GM20431 (cell line): ENCODE measurements around the gene TIAM1.

Experiments
- in situ Hi-C: fragments of 300-500 bp; cut with MseI, MboI; formaldehyde crosslinking; loops from one replicate; pipeline ENCODE4 v1.15.0; 2020; ENCODE audit warnings: low sequenced_read_pairs; ENCODE audit not compliant: unreplicated experiment

The TIAM1 gene

DNA sequence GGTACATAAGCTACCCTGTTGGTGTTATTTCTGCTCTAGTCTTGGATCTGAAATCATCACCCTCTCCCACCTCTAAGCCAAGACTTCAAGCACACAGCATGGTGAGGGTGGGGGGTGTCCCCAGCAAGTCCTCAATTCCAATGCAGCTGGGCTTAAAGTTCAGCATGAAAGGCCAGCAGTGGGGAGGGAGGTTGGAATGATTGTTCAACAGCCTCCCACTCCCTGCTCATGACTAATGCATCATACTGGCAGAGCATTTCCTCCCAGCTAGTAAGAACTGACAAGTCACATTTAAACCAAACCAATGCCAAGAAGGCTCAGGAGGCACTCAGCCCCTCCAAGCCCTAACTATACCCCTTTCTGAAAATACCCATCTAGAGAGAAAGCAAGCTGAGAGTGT is 50.1 kb downstream of the TIAM1 start:
- in situ Hi-C loops: no loop called here

DNA sequence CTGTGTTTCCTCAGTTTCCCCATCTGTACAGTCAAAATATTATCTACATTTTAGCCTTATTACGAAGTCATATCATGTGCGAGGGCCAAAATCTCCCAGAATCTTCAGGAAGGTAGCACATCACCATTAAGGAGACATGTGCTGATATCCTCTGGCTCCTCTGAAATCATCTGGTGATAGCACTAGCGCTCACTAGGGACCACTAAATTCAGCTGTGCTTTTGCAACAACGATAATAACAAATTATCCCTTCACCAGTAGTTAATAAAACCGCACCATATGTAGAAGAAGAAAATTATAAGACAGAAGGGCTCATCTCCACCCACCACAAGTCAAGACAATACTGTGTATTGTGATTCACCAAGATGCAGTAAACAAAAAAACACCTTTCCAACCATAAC is 53.3 kb downstream of the TIAM1 start:
- in situ Hi-C loops: no loop called here

DNA sequence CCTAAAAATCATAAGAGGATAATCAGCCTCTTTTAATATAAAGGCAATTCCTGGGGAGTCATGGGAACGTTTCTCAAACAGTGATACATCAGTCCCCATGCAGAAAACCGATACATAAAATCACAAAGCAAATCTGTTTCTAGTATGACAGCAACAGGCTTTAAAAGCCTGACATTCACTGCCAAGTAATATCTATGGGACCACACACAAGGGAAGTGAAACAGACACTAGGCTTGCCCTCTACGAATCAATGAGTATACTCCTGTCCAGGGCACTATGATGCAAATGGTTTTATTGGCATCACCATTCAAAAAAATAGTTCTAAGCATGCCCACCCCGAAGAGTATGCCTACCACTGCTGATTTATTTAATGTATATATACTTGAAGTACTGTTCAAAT is 54.4 kb downstream of the TIAM1 start:
- in situ Hi-C loops: no loop called here

DNA sequence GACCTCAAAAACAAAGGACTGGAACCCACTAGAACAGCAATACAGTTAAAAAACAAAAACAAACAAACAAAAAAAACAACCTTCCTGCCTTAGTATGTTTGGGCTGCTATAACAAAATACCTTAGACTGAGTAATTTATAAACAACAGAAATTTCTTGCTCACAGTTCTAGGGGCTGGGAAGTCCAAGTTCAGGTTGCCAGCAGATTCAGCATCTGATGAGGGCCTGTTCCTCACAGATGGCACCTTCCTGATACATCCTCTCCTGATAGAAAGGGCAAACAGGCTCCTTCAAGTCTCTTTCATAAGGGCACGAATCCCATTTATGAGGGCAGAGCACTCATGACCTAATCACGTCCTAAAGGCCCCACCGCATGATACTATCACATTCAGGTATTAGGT is 55.9 kb downstream of the TIAM1 start:
- in situ Hi-C loops: no loop called here

DNA sequence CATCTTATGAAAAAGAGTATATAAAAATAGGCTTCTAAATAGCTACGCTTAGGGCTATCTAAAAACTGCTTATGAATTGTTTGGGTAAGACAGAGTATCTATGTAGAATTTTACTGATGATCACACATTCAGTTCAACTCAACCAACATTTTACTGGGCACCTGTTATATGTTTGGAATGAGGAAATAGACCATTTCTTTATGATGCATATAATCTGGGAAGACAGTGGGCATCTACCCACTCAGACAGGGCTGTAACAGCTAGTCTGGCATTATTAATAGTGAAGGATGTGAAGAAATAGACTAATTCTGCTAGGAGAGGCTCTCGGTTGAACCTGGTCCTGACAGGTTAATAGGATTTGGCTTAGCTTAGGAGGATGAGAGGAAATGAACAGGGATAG is 56.9 kb downstream of the TIAM1 start:
- in situ Hi-C loops: no loop called here

DNA sequence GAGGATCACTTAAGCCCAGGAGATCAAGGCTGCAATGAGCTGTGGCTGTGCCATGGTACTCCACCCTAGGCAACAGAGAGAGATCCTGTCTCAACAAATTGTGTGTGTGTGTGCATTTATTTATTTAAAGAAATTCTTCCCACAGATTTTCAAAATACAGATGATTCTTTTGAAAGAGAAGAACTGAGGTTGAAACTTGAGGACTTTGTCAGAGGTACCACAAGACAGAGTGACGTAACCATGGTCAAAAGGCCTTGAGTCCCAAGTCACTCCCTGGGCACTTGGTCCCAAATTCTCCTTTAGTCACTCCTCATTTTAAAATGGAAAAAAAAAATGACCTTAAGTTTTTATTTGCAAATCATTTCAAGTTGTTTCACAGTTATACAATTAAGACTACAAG is 57.4 kb downstream of the TIAM1 start:
- in situ Hi-C loops: no loop called here

DNA sequence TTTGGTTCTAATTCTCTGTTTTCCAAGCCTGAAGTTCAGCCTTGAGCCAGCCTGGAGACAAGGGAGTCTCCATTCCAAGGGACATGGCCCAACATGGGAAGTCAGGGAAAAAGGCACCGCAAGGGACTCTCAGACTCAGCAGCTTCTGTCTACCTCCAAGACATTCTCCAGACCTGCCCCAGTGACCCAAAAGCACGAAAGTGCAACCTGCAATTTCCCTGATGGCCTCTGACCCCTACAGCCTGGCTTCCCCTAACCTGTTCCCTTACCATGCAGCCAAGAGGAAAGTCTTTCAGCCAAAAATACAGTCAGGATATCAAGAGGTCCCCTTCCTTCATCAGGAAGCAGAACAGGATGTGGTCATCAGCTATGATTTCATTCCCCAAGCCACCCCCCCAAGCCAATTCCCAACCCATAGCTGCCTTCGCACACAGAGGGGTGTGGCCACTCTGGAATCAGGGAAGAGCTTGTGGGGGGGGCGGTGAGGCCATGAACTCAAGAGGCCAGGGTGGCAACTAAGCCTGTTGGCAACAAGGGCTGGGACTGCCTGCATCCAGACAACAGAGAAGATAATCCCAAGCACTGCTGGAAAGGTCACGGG is 59.2 kb downstream of the TIAM1 start:
- in situ Hi-C loops: no loop called here

DNA sequence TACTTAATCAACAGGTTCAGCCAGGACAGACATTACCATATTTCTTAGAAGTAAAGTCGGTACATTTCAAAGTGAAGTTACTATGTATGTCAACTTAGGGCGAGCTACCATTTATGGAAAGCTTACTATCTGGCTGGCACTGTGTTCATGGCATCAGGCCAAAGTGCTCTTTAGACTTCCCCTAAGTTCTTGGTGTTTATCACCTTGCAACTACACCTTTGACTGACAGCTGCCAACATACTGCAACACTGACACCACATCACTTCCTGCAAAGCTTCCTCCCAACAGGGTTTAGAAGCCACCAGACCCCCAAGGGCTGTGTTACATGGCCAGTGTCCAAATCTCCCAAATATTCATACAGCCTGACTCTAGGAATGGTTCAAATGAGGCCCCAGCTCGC is 61.0 kb downstream of the TIAM1 start:
- in situ Hi-C loops: no loop called here

DNA sequence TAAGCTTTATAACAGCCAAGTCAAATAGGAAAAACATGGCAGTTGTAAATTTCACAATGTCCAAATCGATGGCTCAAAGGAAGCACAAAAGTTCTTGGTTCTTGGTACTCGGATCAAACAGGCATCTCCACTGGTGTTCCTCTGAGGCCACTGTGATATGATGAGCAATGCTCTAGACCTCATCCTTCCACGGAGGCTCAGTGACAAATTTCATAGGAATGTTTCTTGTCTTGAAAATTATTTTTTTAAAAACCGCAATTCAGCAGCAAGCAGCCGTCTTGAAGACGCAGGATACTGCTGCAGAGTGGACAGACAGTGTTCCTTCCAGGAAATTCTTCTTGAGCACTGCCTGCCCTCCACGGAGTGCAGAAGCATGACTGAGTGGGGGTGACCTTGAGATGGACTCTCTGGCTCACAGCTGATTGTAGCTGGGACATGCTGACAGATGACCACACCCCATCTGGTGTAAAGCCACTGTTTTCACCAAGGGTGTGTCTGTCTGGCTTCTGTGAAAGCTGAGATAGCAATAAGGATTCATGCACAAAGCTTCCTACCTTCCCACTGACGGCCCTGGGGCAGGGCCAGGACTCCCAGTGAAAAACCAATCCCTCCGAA is 61.9 kb downstream of the TIAM1 start:
- in situ Hi-C loops: no loop called here

DNA sequence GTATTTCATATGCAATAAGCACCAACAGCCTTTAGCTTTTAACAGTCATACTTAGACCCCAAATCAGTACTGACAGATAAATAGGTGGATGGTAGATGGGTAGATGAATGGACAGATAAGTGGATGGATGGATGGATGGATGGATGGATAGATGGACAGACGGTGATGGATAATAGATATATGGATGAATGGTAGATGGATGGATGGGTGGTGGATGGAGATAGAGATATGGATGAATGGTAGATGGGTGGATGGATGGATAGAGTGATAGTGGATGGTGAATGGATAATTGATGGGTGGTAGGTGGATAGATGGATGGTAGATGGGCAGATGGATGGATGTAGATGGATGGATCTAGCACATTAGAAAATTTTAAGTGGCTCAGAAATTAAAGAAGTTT is 62.5 kb downstream of the TIAM1 start:
- in situ Hi-C loops: no loop called here

DNA sequence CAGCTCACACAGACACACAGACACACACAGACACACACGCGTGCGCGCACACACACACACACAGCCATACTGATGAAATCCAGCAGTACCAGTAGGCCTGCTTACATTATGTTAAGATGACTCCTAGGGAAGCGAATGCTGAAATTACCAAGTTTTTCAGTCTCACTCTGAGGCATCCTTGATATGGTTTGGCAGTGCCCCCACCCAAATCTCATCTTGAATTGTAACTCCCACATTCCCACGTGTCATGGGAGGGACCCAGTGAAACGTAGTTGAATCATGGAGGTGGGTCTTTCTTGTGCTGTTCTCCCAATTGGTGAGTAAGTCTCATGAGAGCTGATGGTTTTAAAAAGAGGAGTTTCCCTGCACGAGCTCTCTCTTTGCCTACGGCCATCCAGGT is 64.1 kb downstream of the TIAM1 start:
- in situ Hi-C loops: no loop called here

DNA sequence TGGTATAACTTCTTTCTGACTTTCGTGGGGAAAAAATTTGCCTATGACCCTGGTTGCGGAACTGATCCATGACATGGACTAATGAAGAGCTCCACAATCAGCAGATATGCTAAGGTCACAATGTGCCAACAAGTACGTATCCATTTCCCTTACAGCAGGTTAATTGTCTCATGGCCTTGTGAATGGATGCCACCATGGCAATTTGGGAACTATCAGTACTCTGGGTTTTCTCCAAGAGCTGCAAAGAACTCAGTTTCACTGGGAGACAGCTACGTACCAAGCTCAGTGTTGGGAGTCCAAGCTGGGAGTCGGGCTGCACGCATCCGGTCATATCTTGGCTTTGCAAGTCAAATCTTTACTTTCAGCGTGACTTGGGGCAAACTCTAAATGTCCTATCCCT is 64.8 kb downstream of the TIAM1 start:
- in situ Hi-C loops: no loop called here

DNA sequence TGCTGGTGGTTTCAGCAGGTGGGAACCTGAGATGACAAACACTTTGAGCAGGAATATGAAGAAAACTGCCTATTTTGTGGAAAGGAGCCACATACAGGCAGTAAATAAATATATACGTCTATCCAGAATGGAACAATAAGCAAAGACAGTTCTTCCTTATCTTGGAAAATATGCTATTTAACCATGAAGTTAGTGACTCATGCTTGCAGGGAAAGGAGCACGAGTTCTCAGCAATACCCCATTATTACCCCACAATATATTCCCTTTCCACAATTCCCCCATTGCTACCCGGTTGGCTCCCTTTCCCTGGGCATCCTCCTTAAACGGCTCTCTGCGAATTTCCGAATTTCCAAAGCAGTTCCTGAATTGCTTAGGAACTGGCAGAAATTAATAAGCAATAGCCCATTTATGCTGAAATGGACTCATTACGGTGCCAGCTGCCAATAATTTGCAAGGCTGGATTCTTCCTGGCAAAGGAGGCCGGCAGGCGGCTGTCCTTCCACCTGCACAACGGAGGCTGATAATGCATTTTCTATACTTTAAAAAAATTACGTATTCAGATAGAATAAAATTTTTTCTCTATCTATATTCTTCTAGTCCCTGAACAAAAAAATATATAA is 65.4 kb downstream of the TIAM1 start:
- in situ Hi-C loops: no loop called here

DNA sequence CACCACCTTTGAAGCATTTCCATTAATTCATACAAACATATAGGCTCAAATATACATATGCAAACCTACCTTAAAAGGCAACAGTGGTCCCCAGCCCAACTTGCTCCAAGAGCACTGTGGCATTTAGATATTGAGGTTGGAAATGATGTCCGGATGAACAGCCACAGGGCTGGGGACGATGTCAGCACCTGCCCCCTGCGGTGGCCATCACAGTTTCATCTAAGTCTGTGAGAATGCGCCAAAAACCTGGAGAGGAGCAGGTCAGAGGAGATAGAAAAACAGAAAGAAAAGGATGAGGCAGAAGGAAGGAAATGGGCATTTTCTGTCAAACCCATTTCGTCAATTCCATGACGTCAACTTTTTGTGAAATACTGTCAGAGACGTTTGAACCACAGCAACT is 67.4 kb downstream of the TIAM1 start:
- in situ Hi-C loops: no loop called here

DNA sequence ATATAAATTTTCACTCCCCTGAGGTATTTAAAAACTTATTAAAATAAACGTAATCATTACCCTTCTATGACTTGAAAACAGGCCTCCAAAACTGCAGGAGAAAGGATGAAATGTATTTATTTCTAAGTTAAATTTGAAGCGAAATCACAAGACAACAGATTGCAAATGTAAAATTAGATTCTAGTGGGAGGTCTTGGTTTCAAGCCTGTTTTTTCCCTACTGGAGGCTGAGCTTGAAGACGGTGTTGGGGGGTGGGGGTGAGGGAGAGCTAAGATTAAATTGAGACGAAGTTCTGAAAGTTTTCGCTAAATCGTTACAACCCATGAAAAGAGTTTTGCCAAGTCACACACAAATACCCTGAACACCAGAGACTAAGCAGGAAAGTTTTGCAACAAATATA is 68.2 kb downstream of the TIAM1 start:
- in situ Hi-C loops: no loop called here

DNA sequence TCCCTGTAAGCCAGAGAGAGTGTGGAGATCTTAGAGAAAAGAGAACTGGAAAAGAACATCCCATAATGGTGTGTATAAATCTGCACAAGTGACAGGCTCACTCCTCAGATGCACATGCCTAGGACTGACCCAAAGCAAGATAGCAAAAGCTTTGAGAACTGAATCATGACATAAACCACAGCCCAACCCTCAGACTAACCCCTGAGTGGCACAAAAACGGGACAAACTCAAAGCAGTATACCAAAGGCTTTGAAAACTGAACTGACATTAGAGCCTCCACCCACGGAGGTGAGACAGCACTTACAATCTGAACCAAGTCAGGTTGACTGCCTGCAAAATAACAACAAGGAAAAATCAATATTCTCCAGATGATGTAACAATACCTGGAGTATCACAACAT is 70.8 kb downstream of the TIAM1 start:
- in situ Hi-C loops: no loop called here

DNA sequence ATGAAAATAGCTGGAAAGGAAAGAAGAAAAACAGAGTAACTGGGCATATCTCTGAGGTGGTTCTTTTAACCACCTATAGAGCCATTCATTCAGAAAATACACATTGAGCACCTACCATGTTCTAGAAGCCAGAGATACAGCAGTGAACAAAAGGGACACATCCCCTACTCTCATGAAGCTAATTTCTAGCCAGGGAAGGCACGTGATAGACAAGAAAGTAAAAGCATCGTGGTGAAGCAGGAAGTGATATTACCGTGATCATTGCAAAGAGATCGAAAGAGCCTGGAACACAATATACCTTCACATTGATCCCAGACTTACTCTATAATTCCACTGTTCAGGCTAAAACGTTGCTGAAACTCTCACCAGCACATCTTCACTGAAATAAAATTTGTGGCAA is 76.0 kb downstream of the TIAM1 start:
- in situ Hi-C loops: no loop called here

DNA sequence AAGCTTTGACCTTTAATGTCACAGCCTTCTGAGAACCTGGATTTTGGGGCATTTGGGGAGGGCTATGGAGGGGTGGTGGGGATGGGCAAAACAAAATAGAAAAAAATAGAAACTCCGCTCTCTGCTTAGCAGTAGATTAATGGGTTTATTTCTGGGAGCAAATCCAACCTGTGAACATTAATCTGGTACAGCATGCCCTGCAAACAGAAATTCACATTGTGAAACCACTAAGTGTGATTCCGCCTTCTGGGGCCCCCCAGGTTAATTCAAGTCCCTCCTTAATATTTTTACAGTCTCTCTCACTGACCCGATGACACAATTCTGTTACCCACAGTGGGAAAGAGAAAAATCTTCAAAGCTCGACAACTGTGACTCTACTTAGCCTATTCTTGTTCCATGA is 76.4 kb downstream of the TIAM1 start:
- in situ Hi-C loops: no loop called here

DNA sequence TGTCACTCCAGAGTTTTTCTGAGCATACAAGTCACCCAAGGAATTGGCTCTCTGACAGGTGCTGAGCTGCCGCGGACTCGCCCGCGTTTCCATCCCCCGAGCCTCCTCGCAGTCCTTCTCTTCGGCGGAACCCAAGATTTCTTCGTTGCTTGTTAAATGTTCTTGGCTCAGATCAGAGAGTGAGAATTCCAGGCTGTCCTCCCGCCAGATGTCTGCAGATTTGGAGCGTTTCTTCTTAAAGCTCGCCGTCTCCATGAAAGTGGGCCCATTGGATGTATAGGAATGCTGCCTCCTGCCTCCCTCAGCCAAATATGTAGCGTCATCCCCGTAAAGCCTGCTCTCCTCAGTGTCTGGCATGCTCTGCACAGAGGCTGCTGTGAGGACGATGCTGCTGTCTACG is 77.8 kb downstream of the TIAM1 start:
- in situ Hi-C loops: no loop called here

DNA sequence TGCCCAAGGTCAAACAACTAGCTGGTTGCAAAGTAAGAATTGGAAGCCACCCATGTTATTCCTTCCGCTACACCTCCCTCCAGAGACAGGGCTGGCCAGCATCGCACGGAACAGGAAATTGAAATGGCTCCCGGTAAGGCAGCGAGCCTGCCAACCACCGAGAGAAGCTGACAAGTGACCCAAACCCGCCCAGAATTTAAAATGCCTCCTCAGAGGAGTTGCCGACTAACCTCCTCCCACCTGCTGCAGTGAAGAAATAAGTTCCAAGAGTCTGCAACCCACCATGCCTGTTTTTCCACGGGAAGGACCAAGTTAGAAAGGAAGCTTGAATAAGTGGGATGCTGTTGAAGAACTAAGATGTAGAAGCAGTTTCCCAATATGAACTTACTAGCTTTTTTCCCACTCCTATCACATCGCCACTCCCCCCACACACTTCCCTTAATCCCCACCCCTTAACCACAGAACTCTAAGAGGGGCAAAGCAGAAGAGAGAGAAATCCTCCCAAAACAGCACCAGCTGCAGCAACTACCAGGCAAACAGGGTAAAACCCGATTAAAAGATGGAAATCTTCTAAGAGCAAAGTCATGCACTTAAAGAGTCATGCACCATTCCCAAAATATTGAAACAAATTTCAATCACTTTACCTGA is 78.6 kb downstream of the TIAM1 start:
- in situ Hi-C loops: no loop called here

DNA sequence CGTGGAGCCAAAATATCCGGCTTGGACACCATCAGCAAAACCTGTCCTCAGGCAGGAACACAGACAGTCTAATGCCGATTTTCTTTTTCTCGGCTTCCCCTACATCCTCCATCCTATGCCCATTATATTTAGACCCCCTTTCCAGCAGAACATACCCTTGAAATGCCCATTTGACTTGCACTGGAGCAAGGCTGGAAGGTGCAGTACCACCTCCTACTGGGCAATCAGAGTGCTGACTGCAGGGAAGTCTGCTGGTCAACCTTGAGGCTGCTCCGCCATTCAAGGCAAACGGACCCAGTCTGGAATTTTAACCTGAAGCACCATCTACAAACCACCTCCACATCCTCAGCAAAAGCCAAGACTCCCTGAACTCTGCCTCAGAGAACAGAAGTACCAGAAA is 79.5 kb downstream of the TIAM1 start:
- in situ Hi-C loops: no loop called here

DNA sequence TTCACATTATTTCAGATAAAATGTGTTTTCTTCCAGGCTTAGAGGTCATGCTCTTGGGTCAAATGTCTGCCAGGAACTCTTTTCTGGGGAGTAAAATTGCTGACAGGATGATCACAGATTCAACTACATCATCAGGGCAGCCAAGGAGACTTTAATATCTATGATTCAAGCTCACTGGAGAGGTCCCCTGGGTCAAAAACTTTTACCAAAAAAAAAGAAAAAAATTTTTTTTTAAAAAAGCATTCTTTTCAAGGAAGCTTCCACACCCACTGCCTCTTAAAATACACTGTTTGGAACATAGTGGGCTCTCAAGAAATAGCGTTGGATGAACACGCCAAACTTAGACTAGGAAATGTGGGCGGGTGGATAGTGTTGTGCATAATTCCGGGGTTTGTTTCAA is 81.3 kb downstream of the TIAM1 start:
- in situ Hi-C loops: no loop called here
